Prostate gland (tissue), 2 donors: Measurements from ENCODE around the gene DNAJB14.

Experiments used
- CTCF ChIP-seq, 4 experiments: fragments of 200-600 bp in 2 of 4; fragments of 450-650 bp in 2 of 4; sonication (generic) in 2 of 4; IDR thresholded peaks; 1 replicate in 3 of 4; 2 replicates in 1 of 4; pipeline ENCODE4 v1.5.1; 2016 to 2019; ENCODE audit warnings: antibody characterized with exemption in 4 of 4, mild to moderate bottlenecking in 2 of 4, moderate library complexity in 2 of 4
- POLR2A ChIP-seq: fragments of 450-650 bp; IDR thresholded peaks from one replicate; pipeline ENCODE4 v1.6.1; 2016; ENCODE audit warnings: antibody characterized with exemption, mild to moderate bottlenecking
- POLR2AphosphoS5 ChIP-seq: sonication (generic); formaldehyde crosslinking; IDR thresholded peaks from one replicate; pipeline ENCODE4 v1.6.1; 2017; ENCODE audit warnings: antibody characterized with exemption

GRCh38 chr4:99853999-99854398, 92.4 kb downstream of the DNAJB14 start:
- no peak for TF ChIP-seq CTCF (IDR thresholded peaks at IDR 0.05)
- no peak for TF ChIP-seq POLR2A
- TF ChIP-seq POLR2AphosphoS5: no peak
